Measurements from ENCODE around the gene GOLGA3. TPM values are rescaled to one million over a fixed set of nuclear protein-coding genes. Genes with fewer than 3 reads are reported as not detected.

Gene GOLGA3
- total RNA-seq, 1 donor, result 148 TPM

- no peak overlapping the region for H3K4me3 ChIP-seq (ENCODE audit: low read depth, low read length)
- DNase-seq (ENCODE audit: low read depth), result no peak
- TF ChIP-seq CTCF (IDR thresholded peaks at IDR 0.05; ENCODE audit: insufficient read depth, low read depth, low read length), result no peak
These were observed 39.6 kb downstream of the GOLGA3 start for GRCh38 chr12:132789099-132789471.

GRCh38 chr12:132788375-132789098 is 40.1 kb downstream of the GOLGA3 start:
- no peak for DNase-seq (ENCODE audit: low read depth)
- no peak for TF ChIP-seq CTCF (IDR thresholded peaks at IDR 0.05; ENCODE audit: insufficient read depth, low read depth, low read length)
- no peak overlapping the region for H3K4me3 ChIP-seq (ENCODE audit: low read depth, low read length)

- DNase-seq (ENCODE audit: low read depth), result no peak
- no peak for TF ChIP-seq CTCF (IDR thresholded peaks at IDR 0.05; ENCODE audit: insufficient read depth, low read depth, low read length)
- no peak overlapping the region for H3K4me3 ChIP-seq (ENCODE audit: low read depth, low read length)
These were observed 40.8 kb downstream of the GOLGA3 start for GRCh38 chr12:132787877-132788276.

- DNase-seq (ENCODE audit: low read depth), result no peak
- no peak for TF ChIP-seq CTCF (IDR thresholded peaks at IDR 0.05; ENCODE audit: insufficient read depth, low read depth, low read length)
- H3K4me3 ChIP-seq (ENCODE audit: low read depth, low read length), result no peak overlapping the region
These were observed 42.5 kb downstream of the GOLGA3 start for GRCh38 chr12:132786192-132786591.

- DNase-seq (ENCODE audit: low read depth), result no peak
- H3K4me3 ChIP-seq (ENCODE audit: low read depth, low read length), result no peak overlapping the region
- no peak for TF ChIP-seq CTCF (IDR thresholded peaks at IDR 0.05; ENCODE audit: insufficient read depth, low read depth, low read length)
These were observed 44.1 kb downstream of the GOLGA3 start for GRCh38 chr12:132784580-132784979.

- H3K4me3 ChIP-seq (ENCODE audit: low read depth, low read length), result no peak overlapping the region
- no peak for TF ChIP-seq CTCF (IDR thresholded peaks at IDR 0.05; ENCODE audit: insufficient read depth, low read depth, low read length)
- no peak for DNase-seq (ENCODE audit: low read depth)
These were observed 44.6 kb downstream of the GOLGA3 start for GRCh38 chr12:132783917-132784531.

All from fibroblast of villous mesenchyme (primary cell).